GM21515 (cell line): Measurements from ENCODE around the gene HOTAIR.

Source experiments
- ATAC-seq: cut with Tn5 transposase; IDR thresholded peaks from one replicate; pipeline ENCODE4 v1.9.1; 2021; ENCODE audit not compliant: unreplicated experiment

The HOTAIR gene

DNA sequence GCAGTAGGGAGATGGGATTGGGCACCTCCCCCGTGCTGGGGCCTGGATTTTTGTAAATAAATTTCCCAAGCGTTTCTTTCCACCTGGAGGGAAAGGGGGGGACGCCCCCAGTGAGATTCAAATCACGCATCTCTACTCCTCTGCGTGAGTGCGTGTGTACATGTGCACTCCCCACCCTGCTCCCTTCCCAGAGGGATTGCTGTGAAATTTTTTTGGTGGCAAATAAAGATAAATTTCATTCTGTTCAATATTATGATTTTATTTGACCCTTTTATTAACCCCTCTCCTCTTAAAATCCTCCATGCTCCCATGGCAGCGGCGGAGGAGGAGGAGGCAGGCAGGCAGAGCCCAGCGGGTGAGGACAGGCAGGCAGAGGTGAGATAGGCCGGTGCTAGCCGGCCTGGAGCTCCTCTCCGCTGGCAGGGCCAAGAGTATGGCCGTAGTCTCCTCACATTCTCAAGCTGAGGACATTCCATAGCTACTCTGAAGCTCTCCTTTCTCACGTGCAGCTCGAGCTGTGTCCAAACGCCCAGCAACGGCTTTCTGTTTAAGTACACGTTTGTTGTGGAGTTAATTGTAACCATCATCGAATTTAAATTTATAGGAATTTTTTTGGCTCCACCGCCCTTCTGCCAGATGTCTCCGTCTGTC lies 1.5 kb upstream of the HOTAIR start:
- no peak for ATAC-seq

DNA sequence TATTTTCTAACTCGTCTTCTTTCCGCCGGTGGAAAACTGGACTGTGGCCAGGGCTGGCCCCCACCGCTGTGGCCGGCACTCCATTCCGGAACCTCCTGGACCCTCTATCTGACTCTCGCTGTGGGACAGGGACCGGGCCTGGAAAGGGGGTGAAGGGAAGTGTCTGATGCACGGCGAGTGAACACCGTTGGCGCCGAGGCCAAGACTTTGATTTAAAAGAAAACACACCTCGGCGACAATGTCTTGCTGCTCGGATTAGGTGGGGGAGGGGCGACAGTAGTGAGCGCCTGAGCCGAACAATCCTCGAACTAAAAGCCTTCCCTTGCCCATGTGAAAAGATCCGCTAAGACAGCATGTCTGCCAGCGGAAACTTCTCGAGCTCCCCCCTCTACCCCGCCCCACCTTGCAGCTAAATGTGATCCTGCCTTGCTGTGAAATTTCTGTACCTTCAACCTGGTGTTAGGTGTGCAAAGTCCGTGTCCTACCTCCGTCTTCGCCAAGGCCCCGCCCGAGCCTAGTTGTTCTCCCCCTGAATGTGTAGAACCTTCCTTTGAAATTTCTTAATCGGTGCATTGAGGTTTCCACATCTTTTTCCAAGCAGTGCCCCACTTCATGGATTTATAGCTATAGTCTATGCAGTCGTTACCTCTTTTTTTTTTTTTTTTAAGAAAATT lies 862 bp upstream of the HOTAIR start:
- ATAC-seq, result no peak

DNA sequence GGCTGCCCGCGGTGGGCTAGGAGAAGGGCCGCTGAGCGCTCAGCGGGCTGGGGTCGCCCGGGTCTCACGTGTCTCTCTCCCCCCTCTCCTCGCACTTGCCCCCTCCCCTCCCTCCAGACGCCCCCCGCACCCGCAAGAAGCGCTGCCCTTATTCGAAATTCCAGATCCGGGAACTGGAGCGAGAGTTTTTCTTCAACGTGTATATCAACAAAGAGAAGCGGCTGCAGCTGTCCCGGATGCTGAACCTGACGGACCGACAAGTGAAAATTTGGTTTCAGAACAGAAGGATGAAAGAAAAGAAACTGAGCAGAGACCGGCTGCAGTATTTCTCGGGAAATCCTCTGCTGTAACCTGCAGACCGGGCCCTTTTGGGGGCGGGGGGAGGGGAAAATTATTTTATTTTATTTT lies 314 bp upstream of the HOTAIR start:
- no peak for ATAC-seq

DNA sequence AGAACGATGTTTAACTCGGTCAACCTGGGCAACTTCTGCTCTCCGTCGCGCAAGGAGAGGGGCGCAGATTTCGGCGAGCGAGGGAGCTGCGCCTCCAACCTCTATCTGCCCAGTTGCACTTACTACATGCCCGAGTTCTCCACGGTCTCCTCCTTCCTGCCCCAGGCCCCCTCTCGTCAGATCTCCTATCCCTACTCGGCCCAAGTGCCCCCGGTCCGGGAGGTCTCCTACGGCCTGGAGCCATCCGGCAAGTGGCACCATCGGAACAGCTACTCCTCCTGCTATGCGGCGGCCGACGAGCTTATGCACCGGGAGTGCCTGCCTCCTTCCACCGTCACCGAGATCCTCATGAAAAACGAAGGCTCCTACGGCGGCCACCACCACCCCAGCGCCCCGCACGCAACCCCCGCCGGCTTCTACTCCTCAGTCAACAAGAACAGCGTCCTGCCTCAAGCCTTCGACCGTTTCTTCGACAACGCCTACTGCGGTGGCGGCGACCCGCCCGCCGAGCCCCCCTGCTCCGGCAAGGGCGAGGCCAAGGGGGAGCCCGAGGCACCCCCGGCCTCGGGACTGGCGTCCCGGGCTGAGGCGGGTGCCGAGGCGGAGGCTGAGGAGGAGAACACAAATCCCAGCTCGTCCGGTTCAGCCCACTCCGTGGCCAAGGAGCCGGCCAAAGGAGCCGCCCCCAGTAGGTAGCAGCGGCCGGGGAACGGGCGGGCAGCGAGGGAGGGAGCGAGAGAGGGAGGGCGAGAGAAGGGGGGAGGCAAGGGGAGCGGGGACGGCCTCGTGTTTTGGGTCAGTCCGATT lies 1.3 kb downstream of the HOTAIR start:
- no peak for ATAC-seq

DNA sequence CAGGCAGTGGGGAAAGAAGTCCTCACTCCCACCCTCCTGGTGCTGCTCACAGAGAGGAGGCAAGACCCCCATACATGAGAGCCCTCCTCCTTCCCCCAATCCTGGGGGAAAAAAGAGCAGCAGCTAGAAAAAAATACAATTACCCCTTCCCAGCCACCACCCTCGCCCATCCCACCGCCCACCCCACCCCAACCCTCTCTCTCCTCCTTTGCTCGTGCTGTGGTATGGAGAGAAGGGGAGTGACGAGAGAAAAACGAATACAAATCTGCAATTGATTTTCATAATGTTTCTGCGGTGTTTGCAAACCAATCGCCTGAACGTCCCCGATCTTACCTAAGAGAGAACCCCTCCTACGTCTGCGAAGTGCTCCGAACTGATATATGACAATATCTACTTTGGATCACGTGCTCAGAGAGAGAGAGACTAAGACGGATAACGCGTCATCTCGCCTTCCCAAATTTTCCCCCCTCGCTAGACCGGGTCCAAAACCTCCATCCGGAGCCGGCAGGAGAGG lies 2.0 kb downstream of the HOTAIR start, which contains the start of gene HOXC11:
TSS of gene HOXC11 (plus strand) at position 405 of the 514 bp plus-strand sequence. CDS start 116 bp downstream, outside the sequence.
- ATAC-seq, result no peak

DNA sequence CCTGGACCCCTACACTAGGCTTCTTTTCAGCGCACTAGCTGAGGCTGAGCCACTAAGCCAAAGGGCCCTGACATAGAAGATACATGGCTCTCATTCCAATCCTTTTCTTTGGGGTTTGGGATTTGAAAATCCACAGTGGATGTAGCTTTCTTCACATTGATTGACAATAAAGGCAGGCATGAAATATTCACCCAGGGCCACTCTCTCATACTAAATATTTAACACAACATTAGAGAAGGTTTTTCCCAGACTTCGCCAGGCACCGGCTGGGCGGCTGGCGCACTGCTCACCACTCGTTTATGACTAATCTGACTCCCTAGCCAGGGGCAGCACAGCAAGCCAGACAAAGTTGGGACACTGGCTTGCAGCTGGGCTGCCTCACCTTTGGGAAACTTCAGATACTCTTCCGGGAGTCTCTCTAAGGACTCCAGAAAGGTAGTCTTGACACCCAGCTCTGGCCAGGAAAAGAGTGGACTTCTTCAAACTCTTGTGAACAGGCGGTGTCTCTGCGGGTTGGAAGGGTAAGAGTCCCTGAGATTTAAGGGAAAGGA lies 2.5 kb downstream of the HOTAIR start:
- no peak for ATAC-seq

DNA sequence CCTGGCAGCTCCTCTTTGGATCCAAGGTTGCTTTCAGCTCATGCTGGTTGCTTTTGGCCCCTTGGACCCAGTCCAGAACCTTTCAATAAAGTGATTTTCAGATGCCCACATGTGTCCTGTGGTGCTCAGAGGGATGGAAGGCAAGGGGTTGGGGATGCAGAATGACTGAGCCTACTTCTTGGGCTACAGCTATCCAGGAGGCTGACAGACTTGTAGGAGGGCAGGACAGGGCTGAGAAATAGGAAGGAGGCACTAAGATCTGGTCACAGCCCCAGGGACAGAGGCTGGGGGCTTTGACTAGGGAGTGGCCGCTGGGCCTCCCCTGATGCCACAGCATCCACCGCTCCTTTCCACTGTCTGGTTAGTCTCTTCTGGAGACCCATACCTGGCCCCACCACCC lies 3.1 kb downstream of the HOTAIR start:
- no peak for ATAC-seq

DNA sequence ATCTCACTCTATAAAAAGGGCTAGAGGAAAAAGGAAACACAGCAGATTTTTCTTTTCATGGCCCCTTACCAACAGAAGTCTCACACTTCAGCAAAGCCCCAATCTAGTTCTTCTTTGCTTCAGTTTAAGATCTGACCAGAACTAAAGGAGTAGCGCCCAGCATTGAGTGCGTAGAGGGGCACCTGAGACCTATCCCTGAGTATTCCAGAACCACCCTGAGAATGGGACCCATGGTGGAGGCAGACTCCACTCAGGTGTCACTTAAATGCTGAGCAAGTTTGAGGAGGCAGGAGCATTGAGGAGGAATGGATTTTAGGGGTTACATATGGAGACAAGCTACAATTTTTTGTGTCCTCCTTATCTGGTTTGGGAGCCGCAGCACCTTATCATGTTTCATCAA lies 3.6 kb downstream of the HOTAIR start:
- ATAC-seq, result no peak

DNA sequence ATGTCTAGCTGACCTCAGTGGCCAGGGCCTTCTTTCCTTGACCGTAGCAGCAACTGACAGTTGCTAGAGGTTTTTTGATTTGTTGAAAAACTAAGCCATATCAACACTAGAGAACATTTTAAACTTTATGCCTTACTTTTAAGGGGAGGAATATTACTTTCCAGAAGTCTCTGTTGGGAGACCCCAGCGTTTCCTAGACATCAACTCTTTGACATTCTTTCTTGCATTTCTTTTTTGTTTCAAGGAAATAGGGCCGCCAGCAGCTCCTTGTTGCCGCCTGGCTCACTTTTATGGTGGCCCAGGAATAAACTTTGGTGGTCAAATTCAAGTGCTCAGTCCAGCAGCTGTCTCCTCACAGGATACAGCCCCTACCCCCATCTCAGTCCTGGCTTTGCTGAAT lies 4.3 kb downstream of the HOTAIR start:
- ATAC-seq, result no peak

DNA sequence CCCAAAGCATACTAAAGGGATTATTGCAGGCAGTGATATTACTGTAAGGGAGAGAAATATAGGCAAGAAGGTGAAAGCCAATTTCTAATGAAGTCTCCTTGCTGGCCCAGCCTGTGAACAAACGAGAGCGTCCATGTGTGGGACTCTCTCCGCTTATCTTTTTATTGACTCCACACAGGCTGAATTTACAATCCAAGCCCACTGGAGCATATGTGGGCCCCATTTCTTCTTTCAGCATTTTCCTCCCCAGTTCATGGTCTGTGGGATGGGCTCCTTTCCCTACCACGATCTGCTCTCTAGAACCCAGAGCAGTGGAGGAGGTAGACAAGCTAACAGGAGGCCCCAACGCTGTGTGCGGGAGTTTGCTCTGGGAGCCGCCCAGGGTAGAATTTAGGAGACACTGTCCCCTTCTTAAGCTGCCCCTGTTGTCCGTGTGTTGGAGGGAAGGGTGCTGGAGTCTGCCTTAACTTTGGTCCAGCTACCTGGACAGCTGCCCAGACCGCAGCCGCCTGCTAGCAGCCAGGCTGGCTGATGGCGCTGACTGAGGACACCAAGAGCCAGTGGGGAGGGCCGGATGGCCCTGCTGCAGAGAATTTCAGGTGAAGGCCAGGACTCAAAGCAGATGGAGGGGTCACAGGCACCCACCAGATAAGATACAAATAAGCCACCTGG lies 5.0 kb downstream of the HOTAIR start:
- ATAC-seq, result no peak

DNA sequence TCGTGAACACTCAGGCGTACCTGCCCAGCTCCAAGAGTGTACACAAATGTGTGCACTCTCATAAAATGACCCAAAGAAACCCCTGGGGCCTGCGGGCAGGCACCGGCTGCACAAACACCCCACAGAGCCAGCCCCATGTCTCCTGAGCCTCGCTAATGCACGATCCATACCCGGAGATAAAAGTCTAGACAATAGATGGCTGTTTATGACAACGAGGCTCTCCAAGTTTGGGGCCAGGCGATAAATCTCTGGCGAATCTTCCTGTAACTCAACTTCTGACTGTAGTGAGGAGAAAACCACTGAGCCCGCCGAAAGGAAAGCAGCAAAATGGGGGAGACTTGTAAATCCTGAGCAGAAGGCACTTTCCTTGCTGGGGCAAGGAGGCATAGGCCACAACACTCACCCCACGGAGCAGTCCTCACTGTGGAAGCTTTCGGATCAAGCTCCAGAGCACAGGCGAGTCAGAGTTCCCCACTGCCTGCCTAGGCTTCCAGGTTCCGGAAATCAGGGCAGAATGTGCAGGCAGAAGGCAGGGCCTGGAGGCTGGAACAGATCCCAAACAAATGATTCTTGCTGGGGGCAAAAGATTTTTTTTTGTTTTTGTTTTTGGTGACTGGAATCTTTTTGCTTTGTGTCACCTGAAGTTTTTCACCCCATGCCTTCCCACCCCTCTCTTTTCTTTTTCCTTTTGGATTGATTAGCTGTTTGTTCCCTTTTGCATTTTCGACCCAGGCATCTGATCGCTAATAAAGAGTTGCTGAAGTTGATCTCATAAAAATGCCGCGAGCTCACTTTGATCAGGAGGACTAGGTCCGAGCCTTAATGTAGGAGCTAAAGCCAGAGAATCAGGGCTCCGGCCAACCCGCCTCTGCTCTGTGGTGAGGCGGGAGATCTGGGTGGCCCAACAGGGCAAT lies 6.3 kb downstream of the HOTAIR start:
- no peak for ATAC-seq

DNA sequence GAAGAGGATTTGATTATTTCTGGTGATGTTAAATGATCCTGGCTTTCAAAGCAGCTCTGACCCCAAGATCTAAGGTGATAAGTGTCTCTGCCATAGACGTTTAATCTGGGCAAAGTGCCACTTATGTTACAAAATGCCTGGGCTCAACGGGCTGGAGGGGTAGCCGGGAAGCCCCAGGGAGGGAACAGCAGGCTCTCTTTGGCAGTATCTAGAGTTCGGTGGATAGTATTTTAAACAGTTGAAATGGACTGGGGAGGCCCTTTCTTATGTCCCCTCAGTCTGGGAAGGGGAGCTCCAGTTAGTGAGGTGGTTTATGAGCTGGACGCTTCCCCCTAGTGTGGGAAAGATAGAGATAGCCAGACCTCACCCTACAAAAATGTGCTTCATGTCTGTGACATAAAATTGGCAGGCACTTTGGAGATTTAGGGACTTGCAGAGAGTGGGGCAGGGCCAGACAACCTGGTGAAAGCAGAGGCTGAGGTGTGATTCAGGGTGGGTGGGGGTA lies 7.3 kb downstream of the HOTAIR start:
- ATAC-seq, result no peak

DNA sequence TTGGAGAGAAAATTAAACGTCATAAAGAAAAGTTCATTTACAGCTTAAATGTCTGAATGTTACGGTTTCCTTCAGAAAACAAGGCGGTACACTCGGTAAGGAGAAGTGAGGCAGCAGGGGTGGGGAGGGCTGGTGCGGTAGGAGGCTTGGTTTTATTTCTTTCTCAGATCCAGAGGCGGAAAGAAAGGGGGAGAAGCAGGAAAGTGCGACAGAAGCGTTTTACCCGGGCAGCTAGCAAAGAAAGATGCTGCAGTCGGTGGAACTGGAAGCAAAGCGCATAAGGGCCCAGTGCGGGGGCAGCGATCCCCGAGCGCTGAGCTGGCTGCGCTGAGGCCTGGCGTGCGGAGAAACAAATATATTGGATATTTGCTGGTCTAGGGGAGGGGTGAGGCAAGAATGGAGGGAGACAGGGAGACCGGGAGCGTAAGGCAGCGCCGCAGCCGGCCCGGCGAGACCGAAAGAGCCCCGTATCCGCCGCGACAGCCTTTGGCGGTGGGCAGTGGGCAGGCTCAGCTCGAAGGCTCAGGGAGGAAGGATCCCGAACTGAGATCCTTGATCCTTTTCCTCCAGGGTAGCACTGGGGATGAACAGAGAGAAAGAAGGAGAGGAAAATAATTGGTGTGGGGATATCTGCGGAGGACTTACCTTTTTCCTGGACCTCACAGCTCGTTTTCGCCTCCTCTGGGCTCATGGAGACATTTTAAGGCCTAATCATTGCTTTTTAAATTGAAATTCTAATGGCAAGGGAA lies 8.2 kb downstream of the HOTAIR start:
- ATAC-seq, result no peak

DNA sequence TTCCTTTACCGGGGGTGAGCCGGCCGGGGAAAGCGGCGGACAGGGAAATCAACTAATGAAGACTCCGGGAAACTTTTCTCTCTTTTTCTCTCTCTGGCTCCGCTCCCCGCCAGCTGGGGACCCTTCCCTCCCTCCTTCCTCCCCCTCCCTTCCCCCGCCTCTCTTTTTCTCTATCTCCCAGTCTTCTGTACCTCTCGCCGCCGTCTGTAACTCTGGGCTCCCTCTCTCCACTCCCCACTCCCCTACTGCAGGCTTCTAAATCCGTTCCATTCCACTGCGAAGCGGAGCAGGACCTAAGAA lies 8.7 kb downstream of the HOTAIR start:
- ATAC-seq, result no peak

DNA sequence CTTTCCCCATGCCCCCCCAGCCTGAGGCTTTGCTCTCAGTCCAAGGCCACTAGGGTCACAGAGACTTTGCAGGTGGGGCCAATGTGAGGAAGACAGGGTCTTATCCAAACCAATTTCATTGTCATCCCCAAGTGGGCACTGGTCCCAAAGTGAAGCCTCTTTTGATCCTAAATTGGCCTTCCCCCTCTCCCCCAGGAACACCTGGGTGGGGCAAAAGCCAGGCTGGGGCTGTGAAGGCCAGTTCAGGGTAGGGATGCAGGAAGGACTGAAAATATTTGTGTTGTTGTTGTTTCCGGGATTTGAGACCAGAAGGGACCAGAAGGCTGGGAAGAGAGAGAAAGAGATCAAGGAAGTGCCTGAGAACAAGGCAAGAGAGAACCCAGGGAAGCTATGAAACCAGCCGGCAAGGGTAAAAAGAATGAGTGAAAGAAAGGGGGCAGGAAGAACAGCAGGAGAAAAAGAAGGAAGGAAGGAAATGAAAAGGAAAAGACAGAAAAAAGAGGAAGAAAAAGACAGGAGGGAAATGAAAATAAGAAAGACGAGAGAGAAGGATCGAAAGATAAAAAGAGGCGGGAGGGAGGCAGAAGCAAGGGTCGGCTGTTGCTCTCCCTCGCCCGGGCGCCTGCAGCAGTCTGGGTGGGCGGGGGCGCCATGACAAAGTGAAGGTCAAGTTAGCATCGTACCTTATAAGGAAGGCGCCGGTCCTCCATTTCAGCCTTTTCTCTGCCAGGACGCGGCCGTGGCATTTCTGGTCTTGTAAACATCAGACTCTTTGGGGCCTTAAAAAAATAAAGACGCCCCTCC lies 9.3 kb downstream of the HOTAIR start:
- ATAC-seq, result no peak

DNA sequence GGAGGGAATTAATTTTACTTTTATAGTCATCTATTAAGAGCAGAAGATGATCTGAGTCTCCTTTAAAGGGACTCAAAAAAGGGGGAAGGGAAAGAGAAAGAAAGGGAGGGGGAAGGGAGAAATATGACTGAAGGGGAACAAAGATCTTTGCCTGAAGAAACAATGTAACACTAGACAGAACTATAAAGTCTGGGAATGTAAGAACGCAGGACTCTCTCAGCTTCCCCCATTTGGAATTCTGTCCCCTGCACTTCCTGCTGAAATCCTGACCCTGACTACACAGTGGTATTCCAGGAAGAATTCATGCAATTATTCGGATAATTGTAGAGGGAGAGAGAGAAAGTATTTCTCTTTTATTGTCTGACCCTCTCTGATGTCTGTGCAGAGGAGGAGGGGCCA lies 10.4 kb downstream of the HOTAIR start:
- ATAC-seq, result no peak

DNA sequence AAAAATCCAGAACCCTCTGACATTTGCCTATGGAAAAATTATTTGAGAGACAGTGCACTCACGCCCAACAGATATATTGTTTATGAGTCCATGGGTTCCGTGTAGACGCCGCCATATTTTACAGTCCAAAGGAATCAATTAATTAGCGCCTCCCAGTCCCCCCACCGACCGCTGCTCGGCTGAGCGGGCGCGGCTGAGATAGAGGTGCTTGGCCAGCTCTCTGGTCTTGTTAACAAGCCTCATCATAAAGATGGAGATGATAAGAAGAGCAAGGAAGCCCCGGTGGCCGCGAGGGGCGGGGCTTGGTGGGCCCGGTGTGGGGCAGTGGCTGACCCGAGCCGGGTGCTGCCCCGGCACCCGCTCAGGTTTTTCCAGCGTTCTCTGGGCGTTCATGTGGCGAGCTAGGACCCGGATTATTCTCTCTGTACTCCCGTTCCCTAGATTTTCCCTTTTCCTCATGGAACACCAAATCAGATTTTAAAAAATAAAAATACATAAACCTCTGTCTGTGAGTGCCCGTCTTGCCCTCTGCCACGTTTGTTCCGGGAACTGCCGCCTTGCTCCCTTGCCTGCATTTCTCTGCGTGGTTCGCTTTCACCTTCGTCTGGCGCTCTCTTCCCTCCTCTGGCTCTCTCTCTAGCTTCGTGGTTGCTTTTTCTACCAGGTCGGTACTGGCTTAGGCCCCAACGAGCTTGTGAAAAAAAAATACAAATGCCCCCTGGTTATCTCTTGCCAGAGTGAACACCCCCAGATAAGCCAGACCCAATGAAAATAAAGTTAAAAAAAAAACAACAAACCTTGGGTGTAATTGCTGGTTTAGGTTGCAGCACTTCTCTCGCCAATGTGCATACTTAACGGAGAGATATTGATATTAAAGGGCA lies 11.1 kb downstream of the HOTAIR start:
- no peak for ATAC-seq
